NCI-H82 (cell line): ENCODE measurements around the gene PITX3.
A peak's percentile ranks its signal among the peaks of the same experiment; 100 is the strongest.
"Not testable (repeated sequence)": the region's sequence is repeated elsewhere in the genome, so short reads cannot be mapped to it uniquely, and the experiment has no call there.

Experiments
- DNase-seq: peaks from one replicate; lab custom pipeline; 2025; lab: John Stamatoyannopoulos, UW

The PITX3 gene

DNA sequence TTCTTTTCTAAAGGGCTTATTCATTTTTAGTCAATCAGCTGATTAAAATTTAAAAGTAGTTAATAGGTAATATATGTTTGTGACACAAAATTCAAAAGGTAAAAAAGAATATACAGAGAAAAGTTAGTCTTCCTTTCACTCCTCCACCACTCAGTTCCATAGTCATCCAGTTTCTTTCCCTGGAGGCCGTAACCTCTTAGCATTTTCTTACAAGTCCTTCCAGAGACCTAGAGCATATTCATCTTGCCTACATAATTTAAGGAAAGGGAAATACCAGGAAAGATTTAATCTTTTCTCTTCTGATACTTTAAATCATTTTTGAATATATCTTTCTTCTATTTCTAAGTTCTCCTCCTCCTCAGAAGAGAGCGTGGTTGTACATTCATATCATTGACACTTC, 14.1 kb upstream of the PITX3 start:
- DNase-seq = no peak

DNA sequence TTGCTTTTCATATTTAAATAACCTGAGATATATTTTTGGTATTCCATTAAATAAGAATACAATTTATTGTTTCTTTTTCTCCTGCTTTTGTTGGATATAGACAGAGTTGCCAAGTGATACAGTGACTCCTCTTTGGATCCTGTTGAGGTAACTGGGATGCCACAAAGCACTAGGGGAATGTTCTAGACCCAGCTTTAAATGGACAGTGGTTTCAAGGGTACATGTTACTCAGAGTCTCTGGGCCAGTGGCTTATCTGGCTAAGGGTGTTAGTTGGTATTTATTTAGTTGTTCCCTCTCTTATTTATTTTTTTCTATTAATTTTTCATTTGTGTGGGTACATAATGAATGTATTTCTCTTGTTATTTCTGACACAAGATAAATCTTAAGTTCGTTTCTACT, 13.1 kb upstream of the PITX3 start:
- DNase-seq = no peak

DNA sequence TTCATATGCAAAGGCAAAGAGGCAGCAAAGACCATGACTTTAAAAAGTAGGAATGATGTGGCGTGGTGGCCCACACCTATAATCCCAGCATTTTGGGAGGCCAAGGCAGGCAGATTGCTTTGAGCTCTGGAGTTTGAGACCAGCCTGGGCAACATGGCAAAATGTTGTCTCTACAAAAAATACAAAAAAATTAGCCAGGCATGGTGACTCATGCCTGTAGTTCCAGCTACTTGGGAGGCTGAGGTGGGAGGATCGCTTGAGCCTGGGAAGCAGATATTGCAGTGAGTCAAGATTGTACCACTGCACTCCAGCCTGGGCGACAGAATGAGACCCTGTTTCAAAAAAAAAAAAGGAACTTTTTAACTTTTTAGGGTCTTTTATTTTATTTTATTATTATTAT, 11.2 kb upstream of the PITX3 start:
- DNase-seq = not testable (repeated sequence)

DNA sequence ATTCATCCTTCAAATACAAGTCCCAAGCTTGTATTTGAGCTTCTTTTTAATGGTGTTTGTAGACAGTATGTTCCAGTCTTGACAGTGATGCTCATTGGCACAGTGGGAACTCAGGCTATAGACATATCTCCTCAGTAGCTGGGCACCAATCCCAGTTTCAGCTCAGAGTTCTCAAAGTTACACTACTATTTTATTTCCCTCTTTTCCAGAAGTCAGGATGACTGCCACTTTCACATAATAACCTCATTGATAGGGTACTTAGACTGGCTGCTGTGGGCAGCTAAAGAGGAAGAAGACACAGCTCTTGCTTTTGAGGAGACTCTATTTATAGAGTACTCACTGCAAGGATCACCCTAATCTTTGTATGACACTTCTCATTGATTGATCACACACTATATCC, 6.4 kb upstream of the PITX3 start:
- DNase-seq = no peak

DNA sequence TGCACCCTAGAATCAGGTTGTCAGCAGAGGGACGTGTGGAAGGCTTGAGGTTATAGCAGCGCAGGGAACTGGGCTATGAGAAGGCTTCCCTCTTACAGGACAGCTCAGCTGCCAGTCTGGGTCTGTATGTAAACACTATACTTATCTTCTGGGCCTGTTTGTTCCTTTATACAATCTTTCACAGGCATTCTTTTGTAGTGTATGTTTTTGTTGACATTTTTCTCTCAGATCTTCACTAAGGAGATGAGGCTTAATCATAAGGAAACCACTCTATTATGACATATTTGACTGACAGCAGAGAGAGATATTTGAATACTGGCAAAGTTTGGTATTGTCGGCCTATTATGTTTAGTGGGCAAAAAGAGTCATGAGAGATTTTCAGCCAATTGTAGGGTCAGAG, 4.9 kb upstream of the PITX3 start:
- no peak for DNase-seq

DNA sequence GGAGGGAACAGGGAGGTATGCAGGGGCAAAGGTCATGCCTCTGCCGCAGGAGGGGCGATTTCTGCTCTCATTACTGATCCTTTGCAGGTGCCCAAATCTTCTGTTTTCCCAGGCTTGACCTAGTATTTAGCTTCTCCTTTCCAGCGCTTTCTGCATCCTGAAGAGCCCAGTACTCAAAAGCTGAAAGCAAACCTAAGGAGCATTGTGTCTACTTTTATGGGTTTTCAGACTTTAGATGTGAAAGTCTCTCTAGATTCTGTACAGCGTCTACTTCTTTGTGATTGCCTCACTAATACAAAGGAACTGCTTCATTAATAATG, 4.6 kb upstream of the PITX3 start:
- DNase-seq = no peak

DNA sequence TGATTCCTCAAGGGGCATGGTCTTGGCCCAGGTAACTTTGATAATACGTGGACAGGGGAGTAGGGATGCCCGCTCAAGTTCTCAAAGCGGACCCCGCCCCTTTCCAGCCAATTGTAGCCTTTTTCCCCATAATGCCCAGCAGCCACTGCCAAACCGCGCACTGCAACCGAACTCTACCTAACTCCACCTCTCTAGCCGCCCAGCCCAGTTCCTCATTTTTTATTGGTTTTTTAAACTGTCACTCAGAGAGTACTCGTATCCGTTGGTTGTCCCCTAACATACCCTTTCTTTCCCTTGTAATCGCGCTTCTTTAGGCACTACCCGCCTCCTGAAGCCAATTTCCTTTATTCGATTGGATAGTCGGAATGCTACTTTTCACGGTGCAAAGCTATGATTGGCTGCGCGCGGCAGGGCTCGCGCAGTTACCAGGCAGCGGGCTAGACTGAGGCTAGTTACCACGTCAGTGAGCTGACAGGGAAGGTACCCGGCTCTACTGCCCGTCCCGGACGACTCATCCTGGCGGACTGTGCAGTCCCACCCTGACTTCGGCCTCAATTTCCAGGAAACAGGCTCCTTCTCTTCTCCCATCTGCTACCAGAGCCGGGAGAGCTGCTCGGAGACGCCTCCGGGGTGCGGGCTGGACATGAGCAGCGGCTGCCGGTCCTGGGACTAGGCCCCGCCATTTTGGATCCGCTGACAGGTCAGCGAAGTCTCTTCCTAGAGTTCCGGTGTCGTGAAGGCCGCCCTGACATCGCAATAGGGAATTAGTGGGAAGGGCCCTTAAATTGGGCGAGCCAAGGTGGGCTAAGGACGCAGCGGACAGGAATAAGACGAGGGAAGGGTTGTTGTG, 4.0 kb upstream of the PITX3 start, which contains the start of gene GBF1:
TSS of gene GBF1 (plus strand) at position 451 of the 850 bp plus-strand sequence. CDS start 13,407 bp downstream, outside the sequence.
- peak; percentile 99 for DNase-seq

DNA sequence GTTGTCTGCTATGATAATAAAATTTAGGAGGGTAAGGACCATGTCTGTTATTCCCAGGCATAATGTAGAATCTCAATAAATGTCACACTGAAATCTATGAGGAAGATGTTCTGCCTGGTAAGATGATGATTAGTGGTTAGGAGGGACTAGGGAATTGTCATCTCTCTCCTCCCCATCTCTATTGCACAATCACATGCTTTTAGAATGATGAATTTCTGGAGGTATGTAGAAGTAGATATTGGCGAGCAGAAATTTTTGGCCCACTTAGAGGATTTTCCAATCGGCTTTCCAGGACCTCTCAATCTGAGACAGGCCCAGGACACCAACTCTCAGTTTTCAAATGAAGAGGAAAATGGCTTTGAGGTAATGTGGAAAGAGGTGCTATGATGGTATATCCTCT, 2.0 kb upstream of the PITX3 start:
- DNase-seq = no peak

DNA sequence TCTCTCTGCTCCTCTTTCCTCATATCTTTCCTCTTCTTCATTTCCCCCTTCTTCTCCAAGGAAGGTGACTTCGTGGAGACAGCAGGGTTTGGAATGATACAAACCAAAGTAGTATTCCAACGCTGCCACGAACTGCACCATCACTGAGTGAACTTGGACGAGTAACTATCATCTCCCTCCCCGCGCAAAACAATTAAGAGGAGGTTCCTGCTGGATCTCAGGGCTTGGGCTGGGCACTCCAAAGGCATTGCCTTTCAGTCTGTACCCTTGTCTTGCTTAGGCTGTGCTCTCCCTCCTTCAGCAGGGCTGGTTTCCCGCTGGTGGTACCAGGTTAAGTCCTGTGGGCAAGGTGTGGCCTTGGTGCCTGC, 790 bp upstream of the PITX3 start:
- DNase-seq = no peak

DNA sequence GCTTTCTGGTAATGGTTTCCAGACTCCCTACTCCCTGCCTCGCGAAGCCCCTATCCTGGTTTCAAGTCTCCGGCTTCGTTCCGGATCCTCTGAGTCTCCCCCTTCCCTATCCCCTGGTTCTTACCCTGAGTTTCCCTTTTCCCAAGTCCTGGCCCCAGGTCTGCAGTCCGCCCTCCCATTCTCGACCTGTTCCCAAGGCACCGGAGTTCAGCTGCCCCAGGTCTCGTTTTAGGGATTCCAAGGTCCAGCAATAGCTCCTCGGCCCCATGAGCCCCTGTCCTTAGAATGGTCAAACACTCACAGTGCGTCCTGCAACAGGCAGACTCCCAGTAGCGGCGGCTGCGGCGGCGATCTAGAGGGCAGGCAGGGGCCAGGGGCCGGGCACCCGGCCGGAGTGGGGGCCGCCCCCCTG, 274 bp downstream of the PITX3 start:
- DNase-seq = no peak

DNA sequence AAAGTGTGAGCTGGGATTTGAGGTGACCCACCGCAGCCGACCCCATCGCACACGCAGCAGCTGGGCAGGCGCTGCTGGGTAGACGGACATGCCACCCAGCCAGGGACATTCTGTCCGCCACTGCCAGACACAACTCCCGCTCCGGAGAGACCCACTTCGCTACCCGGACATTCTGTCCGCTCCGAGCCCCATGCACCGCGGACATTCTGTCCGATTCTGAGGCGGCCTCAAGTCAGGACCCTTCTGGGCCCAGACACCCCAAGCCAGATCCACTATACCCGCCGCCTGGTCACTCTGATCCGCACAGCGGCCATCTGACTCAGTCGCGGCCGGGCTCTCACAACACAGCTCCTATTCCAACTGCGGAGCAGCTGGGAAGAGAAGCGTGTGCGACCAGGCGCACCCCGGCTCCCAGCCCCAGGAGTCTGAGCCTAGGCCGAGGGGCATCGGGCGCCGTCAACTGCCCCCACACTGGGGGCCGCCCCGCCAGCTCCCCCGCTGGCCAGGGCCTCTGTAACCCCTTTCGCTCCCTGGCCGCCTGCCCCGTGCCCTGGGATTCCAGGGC, 763 bp downstream of the PITX3 start:
- DNase-seq = no peak

DNA sequence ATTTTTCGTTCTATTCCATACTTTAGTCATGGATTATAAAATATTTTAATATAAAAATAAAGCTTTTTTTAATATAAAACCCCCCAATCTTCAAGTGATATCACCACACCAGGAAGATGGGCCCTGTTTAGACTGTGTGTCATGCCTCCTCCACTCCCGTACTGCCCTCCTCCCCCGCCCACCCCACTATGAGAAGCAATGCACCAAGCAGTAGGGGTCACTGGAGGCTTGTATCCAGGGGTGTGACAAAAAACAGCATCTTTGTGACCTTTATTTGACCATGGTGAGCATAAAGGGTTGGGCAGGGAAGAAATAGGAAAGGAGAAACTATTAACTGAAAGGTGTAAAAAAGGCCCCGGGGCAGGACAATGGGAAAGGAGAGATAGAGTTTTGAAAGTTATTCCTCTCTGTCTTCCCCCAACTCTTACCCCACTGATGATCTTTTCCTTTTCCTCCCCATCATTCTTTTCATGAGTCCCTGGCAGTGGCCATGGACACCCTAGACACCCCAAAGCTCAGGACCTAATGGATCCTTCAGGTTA, 3.5 kb downstream of the PITX3 start:
- no peak for DNase-seq

DNA sequence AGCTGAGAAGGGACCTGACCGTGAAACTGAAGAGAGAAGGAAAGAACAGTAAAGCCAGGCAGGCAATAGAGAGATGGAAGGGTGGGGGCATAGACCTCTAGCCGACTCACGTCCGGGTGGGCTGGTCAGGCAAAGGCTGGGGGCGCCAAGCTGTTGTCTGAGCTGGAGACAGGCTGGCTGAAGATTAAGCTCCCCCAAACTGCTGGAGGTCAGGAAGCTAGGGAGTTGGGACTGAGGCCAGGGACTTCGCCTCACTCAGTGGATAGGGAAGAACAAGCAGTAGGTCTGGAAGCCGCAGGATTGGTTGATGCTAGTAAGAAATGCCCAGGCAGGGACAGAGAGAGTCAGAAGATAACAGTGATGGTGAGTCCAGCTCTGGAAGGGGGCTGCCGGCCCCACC, 5.3 kb downstream of the PITX3 start:
- peak; percentile 31 for DNase-seq

DNA sequence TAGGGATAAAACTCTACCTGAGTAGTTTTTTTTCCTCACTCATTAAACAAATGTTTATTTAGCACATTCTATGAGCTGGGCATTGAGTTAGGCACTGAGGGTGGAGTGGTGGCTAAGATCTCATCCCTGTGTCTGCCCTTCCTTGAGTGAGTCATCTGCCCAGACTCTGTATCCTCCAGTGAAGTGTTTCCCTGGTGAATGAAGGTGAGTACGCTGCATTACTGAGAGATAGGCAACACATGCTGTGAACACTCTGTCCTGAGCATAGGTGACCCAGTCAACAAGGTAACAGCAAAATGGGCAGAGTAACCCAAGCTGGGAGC, 5.8 kb downstream of the PITX3 start:
- DNase-seq = no peak

DNA sequence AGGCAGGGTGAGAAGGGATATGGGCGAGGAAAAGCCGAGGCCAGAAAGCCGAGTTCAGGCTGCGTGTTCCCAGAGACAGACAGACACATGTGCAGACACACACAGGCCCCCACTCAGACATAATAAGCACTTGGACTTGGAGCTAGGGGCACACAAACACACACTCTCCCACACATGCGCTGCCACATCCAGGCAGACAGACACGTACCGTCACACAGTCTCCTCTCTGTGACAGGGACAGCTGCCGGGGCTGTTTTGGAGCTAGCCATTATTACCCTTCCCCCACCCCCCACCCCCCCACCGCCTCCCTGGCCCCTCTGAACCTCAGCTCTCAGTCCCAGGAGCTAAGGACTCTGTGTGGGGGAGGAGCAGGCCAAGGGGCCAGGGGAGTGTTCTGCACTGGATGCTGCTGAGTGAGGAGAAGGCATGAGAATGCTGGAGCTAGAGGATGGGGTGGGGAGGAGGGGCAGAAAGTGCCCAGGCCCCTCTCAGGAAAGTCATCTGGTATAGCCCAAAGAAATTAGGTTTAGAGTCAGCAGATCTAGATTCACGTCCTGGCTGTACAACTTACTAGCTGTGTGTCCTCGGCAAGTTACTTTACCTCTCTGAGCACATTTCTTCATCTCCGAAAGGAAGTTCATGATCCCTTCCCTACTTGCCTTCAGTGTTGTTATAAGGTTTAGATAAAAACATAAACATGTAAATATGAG, 6.3 kb downstream of the PITX3 start:
- peak; percentile 69 for DNase-seq

DNA sequence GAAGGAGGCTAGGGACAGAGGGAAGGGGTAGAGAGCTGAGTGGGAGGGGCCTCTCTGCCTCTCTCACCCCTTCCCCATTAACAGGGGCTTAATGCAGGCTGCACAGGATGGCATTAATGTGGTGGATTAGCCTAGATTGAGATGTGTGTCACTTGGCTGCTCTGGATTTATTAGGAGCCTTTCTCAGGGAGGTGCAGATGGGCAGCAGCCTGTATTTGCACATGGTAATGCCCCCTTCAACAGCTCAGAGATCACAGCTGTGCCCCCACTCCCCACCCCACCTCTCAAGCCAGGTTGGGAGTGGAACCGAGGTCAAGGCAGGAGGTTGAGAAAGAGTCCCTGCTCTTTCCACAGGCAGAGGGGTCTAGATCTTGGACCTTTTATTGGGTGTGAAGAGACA, 7.3 kb downstream of the PITX3 start:
- peak; percentile 97 for DNase-seq

DNA sequence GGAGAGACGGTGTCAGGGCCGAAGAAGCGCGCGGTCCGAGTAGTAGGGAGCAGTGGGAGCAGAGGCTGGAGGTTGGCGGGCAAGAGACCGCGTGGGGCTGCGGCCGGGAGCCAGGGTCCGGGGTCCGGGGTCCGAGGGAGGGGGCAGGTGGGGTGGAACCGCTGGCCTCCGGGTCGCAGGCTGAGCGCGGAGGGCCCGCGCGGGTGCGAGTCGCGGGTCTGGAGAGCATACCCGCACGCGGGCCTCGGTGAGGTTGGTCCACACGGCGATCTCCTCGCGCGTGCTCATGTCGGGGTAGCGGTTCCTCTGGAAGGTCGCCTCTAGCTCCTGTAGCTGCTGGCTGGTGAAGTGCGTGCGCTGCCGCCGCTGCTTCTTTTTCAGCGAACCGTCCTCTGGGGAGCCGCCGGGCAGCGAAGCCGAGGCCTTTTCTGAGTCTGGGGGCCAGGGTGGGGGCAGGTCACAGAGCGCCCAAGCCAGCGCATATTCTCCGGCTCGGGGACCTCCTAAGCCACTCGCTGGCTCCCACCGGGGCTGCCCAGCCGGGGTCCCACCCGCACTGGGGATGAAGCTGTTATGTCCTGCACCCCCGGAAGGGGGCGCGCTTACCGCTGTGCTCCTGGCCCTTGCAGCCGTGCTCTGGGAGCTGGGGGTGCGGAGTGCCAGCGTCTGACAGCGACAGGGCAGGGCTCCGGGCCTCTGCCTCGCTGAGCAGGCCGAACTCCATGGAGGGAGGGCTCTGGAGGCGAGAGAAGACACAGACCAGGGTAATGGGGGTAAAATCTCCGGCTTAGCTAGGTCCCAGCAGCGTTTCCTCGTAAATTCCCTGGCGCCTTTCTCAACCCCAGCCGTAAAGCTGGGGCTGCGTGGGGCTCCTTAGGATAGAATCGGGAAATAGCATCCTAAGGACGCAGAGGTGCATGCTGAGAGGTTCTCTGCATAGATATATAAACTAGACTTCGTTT, 9.7 kb downstream of the PITX3 start:
- peak; percentile 74 for DNase-seq

DNA sequence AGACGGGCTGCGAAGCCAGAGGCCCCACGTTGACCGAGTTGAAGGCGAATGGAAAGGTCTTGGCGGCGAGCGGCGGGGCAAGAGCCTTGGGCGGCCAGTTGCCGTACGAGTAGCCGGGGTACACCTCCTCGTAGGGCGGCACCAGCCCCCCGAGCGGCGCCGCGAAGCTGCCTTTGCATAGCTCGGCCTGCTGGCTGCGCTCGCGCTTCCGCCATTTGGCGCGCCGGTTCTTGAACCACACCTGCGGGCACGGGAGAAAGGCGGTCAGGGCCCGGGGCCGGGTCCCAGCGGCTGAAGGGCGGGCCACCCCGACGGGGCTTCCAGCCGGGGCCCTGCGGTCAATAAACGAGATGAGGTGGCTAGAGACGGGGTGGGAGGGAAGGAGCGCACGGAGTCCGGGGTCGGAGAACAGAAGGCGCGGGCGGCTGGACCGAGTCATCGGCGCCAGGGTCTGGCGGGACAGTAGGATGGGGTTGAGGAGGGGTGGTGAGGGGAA, 10.4 kb downstream of the PITX3 start:
- peak; percentile 37 for DNase-seq

DNA sequence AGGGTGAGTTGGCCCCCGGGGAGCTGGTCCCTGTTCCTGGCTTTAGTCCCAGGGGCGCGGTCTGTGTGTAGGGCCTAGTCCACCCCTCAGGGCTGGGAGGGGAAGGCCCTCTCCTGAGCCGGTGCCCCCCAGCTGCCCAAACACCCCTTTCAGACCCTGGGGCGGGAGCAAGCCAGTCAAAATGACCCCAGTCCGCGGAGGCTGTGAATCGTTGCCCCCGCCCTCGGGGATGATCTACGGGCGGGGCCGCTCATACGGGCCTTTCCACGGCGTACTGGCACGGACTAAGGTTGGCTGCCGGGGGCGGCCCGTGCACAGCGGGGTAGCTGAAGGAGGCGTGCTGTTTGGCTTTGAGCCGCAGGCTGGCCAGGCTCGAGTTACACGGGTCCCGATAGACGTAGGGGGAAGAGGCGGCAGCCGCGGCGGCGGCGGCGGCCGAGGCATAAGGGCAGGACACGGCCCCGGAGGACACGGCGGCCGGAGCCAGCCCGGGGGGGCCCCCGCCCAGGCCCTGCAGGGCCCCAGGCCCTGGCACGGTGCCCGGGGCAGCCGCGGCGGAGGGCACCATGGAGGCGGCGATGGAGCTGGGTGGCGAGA, 10.9 kb downstream of the PITX3 start:
- DNase-seq = peak; percentile 51

DNA sequence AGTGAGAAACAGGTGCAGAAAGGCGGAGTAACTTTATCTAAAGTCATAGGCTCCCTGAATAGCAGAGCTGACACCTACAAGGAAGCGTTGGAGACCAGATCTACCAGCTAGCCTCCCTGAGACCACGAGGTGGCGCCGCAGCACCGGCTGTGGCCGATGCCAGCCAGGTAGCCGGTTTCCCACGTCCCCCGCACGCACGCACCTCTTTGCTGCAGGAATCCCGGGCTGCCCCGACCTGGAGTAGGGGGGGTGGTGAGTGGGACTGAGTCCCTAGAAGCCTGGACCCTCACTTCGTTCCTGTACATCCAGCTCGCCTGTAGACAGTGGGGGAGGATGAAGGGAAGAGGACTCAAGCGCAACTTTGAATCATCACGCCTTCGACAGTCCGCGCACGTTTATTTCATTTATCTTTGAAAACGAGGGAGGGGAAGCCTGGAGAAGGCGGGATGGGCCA, 11.5 kb downstream of the PITX3 start:
- DNase-seq = peak; percentile 87

DNA sequence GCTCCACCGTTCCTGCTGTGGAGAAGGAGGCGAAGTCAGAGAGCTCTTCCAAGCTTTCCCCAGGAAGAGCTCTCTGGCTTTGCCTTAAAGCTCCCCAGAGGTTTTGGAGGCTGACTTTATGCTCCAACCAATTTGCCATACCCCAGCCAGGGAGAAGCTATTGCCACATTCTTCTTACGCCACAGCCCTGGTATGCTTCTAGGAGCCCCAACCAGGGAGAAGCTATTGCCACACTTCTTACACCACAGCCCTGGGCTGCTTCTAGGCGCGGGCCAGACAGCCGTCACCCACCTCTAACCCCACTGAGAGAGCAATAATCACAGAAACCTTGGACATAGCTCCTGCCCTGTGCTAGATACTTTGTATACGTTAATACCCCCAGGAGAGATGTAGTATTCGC, 14.3 kb downstream of the PITX3 start:
- DNase-seq = no peak
